ENCODE results near the gene CTSE.

Gene CTSE

GRCh38 chr1:205983925-205984725, 39.6 kb downstream of the CTSE start:
- no peak for DNase-seq (ENCODE audit: low read depth)

GRCh38 chr1:205981257-205981656, 42.4 kb downstream of the CTSE start:
- DNase-seq (ENCODE audit: low read depth) = no peak
- in situ Hi-C loops (cut with HindIII; ENCODE audit: low sequenced_read_pairs) = loop anchor here (25.0 kb wide), 1 partner anchor 131 kb away; the partner anchor contains the start of gene AVPR1B
- H3K4me3 ChIP-seq (ENCODE audit: low read depth, low read length) = no peak overlapping the region
- no peak for TF ChIP-seq CTCF (IDR thresholded peaks at IDR 0.05; ENCODE audit: low read depth, low read length, missing control alignments)

More at GRCh38 chr1:205983925-205984725, 39.6 kb downstream of the CTSE start:
- no peak overlapping the region for H3K4me3 ChIP-seq (ENCODE audit: low read depth, low read length)
- TF ChIP-seq CTCF (IDR thresholded peaks at IDR 0.05; ENCODE audit: low read depth, low read length, missing control alignments) = peak; percentile 96
- in situ Hi-C loops (cut with HindIII; ENCODE audit: low sequenced_read_pairs) = loop anchor here (25.0 kb wide), 1 partner anchor 128 kb away; the partner anchor contains the start of gene AVPR1B

GRCh38 chr1:205980237-205980870, 43.3 kb downstream of the CTSE start:
- in situ Hi-C loops (cut with HindIII; ENCODE audit: low sequenced_read_pairs) = loop anchor here (25.0 kb wide), 1 partner anchor 132 kb away; the partner anchor contains the start of gene AVPR1B
- DNase-seq (ENCODE audit: low read depth) = no peak
- H3K4me3 ChIP-seq (ENCODE audit: low read depth, low read length) = no peak overlapping the region
- TF ChIP-seq CTCF (IDR thresholded peaks at IDR 0.05; ENCODE audit: low read depth, low read length, missing control alignments) = no peak

GRCh38 chr1:205979301-205979700, 44.4 kb downstream of the CTSE start:
- no peak overlapping the region for H3K4me3 ChIP-seq (ENCODE audit: low read depth, low read length)
- TF ChIP-seq CTCF (IDR thresholded peaks at IDR 0.05; ENCODE audit: low read depth, low read length, missing control alignments) = no peak
- no peak for DNase-seq (ENCODE audit: low read depth)
- in situ Hi-C loops (cut with HindIII; ENCODE audit: low sequenced_read_pairs) = loop anchor here (10.0 to 25.0 kb wide), 2 partner anchors 54 to 133 kb away; partner anchors contain the start of gene AVPR1B

- no peak overlapping the region for H3K4me3 ChIP-seq (ENCODE audit: low read depth, low read length)
- in situ Hi-C loops (cut with HindIII; ENCODE audit: low sequenced_read_pairs) = loop anchor here (10.0 to 25.0 kb wide), 2 partner anchors 54 to 134 kb away; partner anchors contain the start of gene AVPR1B
- no peak for DNase-seq (ENCODE audit: low read depth)
- TF ChIP-seq CTCF (IDR thresholded peaks at IDR 0.05; ENCODE audit: low read depth, low read length, missing control alignments) = no peak
Observed at GRCh38 chr1:205978676-205979075, 45.0 kb downstream of the CTSE start.

GRCh38 chr1:205977402-205978014, 46.2 kb downstream of the CTSE start:
- H3K4me3 ChIP-seq (ENCODE audit: low read depth, low read length) = no peak overlapping the region
- in situ Hi-C loops (cut with HindIII; ENCODE audit: low sequenced_read_pairs) = loop anchor here (10.0 to 25.0 kb wide), 2 partner anchors 53 to 135 kb away; partner anchors contain the start of gene AVPR1B
- TF ChIP-seq CTCF (IDR thresholded peaks at IDR 0.05; ENCODE audit: low read depth, low read length, missing control alignments) = peak; percentile 97
- DNase-seq (ENCODE audit: low read depth) = peak; percentile 60

All from astrocyte of the cerebellum (primary cell).